ENCODE results near the gene TSPO2.

TSPO2 gene, protein sequence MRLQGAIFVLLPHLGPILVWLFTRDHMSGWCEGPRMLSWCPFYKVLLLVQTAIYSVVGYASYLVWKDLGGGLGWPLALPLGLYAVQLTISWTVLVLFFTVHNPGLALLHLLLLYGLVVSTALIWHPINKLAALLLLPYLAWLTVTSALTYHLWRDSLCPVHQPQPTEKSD

DNA sequence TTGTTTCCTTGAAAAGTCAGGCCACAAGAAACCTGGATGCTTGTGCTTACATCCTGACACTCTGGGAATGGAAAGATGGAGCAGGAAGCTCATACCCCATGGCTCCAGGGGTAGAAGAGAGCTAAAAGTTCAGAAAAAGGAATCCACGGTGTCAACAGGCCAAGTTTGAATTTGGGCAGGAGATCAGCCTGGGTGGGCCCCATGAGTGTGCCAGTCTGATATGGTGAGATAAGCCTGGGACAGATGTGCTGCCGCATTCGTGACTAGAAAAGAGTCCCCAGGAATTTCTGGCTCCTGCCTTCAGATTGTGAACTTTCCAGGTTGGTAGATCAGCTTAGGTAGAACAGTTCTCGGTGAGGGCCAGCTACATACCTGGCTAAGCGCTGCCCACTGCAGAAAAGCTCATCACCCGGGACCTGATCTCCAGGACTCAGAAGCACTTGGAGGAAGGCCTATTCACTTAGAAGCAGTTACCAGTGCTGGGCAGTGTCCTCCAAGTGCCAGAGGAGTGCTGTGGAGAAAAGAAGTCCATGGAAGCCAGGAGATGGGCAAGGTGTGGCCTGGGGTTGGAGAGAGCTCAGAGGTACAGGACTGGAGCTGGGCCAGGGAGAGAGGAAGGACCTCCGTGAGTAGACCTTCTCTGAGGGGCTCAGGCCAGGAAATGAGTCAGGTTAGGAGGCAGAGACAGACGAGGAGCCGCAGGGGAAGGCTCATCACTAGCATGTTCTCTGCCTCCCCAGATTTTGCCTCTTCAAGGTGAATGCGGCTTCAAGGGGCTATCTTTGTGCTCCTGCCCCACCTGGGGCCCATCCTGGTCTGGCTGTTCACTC is at the start of gene TSPO2:
Gene TSPO2 (plus strand): TSS at position 242 of the 830 bp plus-strand sequence. CDS start 519 bp downstream, at position 761.
- TF ChIP-seq, protein P1, sequence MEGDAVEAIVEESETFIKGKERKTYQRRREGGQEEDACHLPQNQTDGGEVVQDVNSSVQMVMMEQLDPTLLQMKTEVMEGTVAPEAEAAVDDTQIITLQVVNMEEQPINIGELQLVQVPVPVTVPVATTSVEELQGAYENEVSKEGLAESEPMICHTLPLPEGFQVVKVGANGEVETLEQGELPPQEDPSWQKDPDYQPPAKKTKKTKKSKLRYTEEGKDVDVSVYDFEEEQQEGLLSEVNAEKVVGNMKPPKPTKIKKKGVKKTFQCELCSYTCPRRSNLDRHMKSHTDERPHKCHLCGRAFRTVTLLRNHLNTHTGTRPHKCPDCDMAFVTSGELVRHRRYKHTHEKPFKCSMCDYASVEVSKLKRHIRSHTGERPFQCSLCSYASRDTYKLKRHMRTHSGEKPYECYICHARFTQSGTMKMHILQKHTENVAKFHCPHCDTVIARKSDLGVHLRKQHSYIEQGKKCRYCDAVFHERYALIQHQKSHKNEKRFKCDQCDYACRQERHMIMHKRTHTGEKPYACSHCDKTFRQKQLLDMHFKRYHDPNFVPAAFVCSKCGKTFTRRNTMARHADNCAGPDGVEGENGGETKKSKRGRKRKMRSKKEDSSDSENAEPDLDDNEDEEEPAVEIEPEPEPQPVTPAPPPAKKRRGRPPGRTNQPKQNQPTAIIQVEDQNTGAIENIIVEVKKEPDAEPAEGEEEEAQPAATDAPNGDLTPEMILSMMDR (IDR thresholded peaks at IDR 0.05; ENCODE audit: low read length, missing control alignments): no peak
- H3K4me3 ChIP-seq (replicated peaks; ENCODE audit: low read depth, low read length): no peak within 1 kb of the TSS
- no peak for DNase-seq (ENCODE audit: low read depth)

DNA sequence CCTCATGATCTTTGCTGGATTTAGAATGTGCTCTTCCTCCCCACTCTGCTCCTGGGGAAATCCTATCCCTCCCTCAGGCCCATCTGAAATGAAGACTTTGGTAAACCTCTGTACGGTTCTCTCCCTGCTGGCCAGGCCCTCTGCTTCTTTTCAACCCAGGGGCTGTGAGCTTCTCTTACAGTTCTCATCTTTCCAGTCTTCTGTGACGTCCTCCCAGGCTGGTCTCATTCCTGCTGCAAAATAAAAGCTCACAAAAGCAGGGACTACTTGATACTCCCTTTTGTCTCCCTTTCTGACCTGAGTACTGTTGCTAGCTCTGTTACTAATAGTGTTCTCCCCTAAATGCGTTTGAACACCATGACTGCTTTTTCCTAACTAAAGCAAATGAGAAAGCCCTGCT is 49.5 kb upstream of the TSPO2 start:
- H3K4me3 ChIP-seq (replicated peaks; ENCODE audit: low read depth, low read length): no peak overlapping the region
- DNase-seq (ENCODE audit: low read depth): no peak
- TF ChIP-seq, protein P1 (IDR thresholded peaks at IDR 0.05; ENCODE audit: low read length, missing control alignments): no peak

DNA sequence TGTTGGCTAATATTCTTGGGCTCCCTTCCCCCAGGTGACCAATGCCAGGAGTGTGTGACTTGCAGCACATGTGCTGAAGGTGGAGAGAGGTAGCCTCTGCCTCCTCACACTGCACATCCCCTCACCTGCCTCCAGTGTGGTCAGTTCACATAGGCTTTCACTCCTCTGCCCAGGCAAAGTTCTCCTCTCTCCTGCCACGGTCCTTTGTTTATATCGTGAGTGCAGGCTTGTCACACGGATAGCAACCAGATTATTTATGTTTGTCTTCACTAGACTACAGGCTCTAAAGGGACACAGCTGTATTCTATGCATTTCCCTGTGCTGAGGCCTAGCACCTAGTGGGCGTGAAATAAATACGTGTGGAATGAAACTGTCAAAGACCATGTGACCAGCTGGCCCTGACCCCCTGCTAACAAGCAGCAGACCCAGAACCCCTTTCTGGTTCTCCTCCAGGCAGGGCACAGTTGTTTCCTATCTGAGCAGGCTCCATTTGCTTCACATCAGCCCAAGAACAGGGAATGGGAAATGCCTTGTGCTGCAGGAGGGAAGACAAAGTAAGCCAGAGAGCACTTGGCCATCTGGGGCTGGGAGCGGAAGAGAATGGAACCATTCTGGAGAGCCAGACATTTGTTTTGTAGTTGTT is 45.6 kb upstream of the TSPO2 start:
- H3K4me3 ChIP-seq (replicated peaks; ENCODE audit: low read depth, low read length): no peak overlapping the region
- peak; percentile 39 for DNase-seq (ENCODE audit: low read depth)
- TF ChIP-seq, protein P1 (IDR thresholded peaks at IDR 0.05; ENCODE audit: low read length, missing control alignments): no peak

DNA sequence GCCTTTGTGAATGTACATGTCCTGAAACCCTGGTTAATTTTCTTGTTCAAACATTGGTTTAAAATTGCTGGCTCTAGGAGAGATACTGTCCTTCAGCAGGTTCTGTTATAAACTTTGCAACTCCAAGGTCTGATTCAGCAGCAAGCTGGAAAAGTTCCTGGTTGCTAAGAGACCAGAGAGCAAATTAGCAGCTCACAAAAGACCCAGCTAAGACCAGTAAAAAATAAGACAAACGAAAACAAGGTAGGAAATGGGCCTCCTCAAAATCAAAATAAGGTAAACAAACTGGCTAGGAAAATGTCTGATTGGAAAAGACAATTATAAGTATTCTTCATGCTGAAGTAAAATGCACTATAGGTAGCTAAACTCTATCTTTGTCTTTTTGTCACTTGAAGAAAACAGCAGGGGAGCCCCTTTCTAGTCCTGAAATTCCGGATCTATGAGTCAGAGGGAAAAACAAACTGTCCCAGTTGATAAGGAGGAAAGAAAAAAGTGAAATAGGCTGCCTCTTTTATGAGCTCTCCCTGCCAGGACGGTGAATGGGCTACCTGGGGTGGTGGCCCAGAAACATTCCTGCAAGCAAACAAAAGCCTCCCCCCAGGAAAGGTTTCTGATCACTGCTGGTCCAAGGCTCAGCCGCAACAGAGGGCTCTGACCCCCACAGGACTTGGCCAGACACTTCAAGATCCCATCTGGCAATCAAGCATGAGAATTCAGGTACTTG is 44.9 kb upstream of the TSPO2 start:
- TF ChIP-seq, protein P1 (IDR thresholded peaks at IDR 0.05; ENCODE audit: low read length, missing control alignments): no peak
- no peak overlapping the region for H3K4me3 ChIP-seq (replicated peaks; ENCODE audit: low read depth, low read length)
- peak; percentile 68 for DNase-seq (ENCODE audit: low read depth)

DNA sequence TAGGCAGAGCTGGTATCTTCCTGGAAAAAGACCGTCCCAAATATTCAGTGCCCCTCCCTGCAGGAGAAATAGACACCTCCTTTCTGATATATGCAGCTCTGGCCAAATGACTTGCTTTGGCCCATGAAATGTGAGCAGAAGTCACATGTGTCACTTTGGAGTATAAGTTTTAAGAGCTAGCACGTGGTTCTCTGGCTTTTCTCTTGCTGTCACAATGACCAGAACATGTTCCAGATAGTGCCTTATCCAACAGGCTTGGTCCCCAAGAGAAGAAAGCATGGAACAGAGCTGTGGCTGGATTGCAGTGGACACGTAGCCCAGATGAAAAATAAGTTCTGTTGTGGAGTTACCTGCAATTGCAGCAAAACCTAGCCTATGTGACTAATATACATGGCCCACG is 43.6 kb upstream of the TSPO2 start:
- TF ChIP-seq, protein P1 (IDR thresholded peaks at IDR 0.05; ENCODE audit: low read length, missing control alignments): no peak
- no peak overlapping the region for H3K4me3 ChIP-seq (replicated peaks; ENCODE audit: low read depth, low read length)
- no peak for DNase-seq (ENCODE audit: low read depth)

DNA sequence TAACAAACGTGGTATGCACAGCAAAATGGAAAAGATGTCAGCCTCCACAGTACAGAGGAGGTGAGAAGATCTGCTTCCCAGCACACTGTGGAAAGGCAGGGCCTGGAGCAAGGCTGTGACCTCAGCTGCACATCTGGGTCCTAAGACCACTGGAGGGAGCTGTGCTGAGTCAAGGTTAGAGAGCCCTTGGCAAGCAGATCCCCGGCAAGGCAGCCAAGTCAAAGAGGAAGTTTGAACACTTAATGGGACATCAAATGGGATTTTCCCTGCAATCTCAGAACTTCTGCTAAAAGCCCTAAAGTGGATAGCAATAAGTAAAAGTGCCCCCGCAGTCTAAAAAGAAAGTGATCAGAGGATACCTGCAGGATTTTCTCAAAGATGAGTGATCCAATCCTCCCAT is 42.7 kb upstream of the TSPO2 start:
- TF ChIP-seq, protein P1 (IDR thresholded peaks at IDR 0.05; ENCODE audit: low read length, missing control alignments): peak; percentile 68
- H3K4me3 ChIP-seq (replicated peaks; ENCODE audit: low read depth, low read length): no peak overlapping the region
- peak; percentile 73 for DNase-seq (ENCODE audit: low read depth)
